ENCODE results near the gene ATF7IP2.

Gene ATF7IP2

DNA sequence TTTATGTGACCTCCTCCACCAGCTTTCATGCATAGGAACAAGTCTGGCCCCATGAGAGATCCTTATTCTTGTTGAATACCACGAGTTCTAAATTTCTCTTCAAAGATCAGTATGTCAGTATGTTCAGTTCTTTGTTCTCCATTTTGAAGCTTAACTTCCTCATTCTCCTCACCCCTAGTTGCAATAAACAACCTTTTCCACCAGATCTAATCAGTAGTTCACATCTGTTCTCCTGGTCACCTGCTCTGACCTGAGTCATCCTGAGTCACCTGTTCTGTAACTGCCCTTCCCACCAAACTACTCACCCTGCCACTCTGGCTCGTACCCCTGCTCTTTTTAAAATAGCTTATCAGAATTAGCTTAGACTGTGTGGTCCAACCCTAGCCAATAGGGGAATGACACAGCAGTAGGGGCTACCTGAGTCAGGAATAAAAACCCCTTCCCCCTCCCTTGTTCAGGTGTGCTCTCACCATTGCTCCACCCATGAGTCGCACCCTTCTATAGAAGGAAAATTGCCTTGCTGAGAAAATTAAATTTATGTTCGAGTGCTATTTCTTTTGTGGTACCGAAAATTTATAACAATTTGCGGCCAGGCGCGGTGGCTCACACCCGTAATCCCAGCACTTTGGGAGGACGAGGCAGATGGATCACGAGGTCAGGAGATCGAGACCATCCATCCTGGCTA lies 100.0 kb downstream of the ATF7IP2 start:
- Histone ChIP-seq H3K27ac (replicated peaks) (peak overlapping the region; percentile 34), H3K4me3 (replicated peaks; ENCODE audit: insufficient read depth, low read length) (no peak overlapping the region), H3K27me3 (ENCODE audit: insufficient read depth, poor library complexity, severe bottlenecking) (no peaks in the 10 kb centered on the region)
- peak in 1 of 2 experiments; percentile 45 for DNase-seq (ENCODE audit: low read depth in 1 of 2, low spot score in 1 of 2)
- TF ChIP-seq GABPA (IDR thresholded peaks at IDR 0.05; ENCODE audit: low read depth) (no peak), POLR2AphosphoS5 (IDR thresholded peaks at IDR 0.05; ENCODE audit: low read depth) (0 out of 2 replicates have a peak, but pooled peaks have one; percentile 32)

GRCh38 chr16:10490141-10490540 lies 104.3 kb downstream of the ATF7IP2 start:
- H3K27ac ChIP-seq (replicated peaks) = no peak overlapping the region
- no peak overlapping the region for H3K4me3 ChIP-seq (replicated peaks; ENCODE audit: insufficient read depth, low read length)
- no peak for DNase-seq (ENCODE audit: low read depth in 1 of 2, low spot score in 1 of 2)
- H3K27me3 ChIP-seq (ENCODE audit: insufficient read depth, poor library complexity, severe bottlenecking) = no peaks in the 10 kb centered on the region
- TF ChIP-seq GABPA (IDR thresholded peaks at IDR 0.05; ENCODE audit: low read depth) (no peak), POLR2AphosphoS5 (IDR thresholded peaks at IDR 0.05; ENCODE audit: low read depth) (no peak), CTCF (IDR thresholded peaks at IDR 0.05; ENCODE audit: insufficient read depth, low read length) (no peak), REST (IDR thresholded peaks at IDR 0.05; ENCODE audit: insufficient replicate concordance, low read depth) (no peak), SPI1 (IDR thresholded peaks at IDR 0.05; ENCODE audit: borderline replicate concordance, low read depth) (no peak)

DNA sequence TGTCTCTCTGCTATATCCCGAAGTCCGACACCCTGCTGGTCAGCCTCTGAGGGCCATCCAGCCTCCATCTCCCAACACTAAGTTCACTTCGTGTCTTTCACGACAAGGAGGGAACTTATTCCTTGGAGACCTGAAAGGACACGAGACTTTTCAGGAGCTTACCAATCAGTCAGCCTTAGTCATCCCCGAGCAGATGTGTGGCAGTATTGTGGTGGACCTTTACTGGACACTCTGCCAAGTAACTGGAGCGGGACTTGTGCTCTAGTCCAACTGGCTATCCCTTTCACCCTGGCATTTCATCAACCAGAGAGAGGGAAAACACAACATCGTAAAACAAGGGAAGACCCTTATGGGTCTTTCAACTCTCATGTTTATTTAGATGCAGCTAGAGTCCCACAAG lies 107.4 kb downstream of the ATF7IP2 start:
- no peak overlapping the region for H3K4me3 ChIP-seq (replicated peaks; ENCODE audit: insufficient read depth, low read length)
- no peak for DNase-seq (ENCODE audit: low read depth in 1 of 2, low spot score in 1 of 2)
- H3K27me3 ChIP-seq (ENCODE audit: insufficient read depth, poor library complexity, severe bottlenecking) = no peaks in the 10 kb centered on the region
- TF ChIP-seq CTCF (IDR thresholded peaks at IDR 0.05; ENCODE audit: insufficient read depth, low read length) = no peak
- TF ChIP-seq GABPA (IDR thresholded peaks at IDR 0.05; ENCODE audit: low read depth) = no peak
- no peak for TF ChIP-seq REST (IDR thresholded peaks at IDR 0.05; ENCODE audit: insufficient replicate concordance, low read depth)
- TF ChIP-seq POLR2AphosphoS5 (IDR thresholded peaks at IDR 0.05; ENCODE audit: low read depth) = no peak
- TF ChIP-seq SPI1 (IDR thresholded peaks at IDR 0.05; ENCODE audit: borderline replicate concordance, low read depth) = no peak
- no peak overlapping the region for H3K27ac ChIP-seq (replicated peaks)

GRCh38 chr16:10494343-10495030 lies 108.6 kb downstream of the ATF7IP2 start:
- no peak for TF ChIP-seq POLR2AphosphoS5 (IDR thresholded peaks at IDR 0.05; ENCODE audit: low read depth)
- no peak for TF ChIP-seq SPI1 (IDR thresholded peaks at IDR 0.05; ENCODE audit: borderline replicate concordance, low read depth)
- TF ChIP-seq REST (IDR thresholded peaks at IDR 0.05; ENCODE audit: insufficient replicate concordance, low read depth) = no peak
- TF ChIP-seq GABPA (IDR thresholded peaks at IDR 0.05; ENCODE audit: low read depth) = no peak
- TF ChIP-seq CTCF (IDR thresholded peaks at IDR 0.05; ENCODE audit: insufficient read depth, low read length) = no peak
- no peak overlapping the region for H3K4me3 ChIP-seq (replicated peaks; ENCODE audit: insufficient read depth, low read length)
- H3K27me3 ChIP-seq (ENCODE audit: insufficient read depth, poor library complexity, severe bottlenecking) = no peaks in the 10 kb centered on the region
- no peak overlapping the region for H3K27ac ChIP-seq (replicated peaks)
- no peak for DNase-seq (ENCODE audit: low read depth in 1 of 2, low spot score in 1 of 2)

Measured in HL-60 (cell line).